IMR-90 (cell line): Measurements from ENCODE around the gene SLX4IP. TPM values are rescaled to one million over a fixed set of nuclear protein-coding genes. Genes with fewer than 3 reads are reported as not detected.

Source experiments
- ATAC-seq: fragments of 200-7000 bp; cut with Tn5 transposase; 2 replicates; pipeline ENCODE4 v1.9.1; 2020; ENCODE audit warnings: low read depth, mild to moderate bottlenecking, moderate library complexity
- BruUV-seq: library from RNA; stranded (reverse); fragments of 400-500 nt; replicated peaks from 2 replicates; lab custom pipeline; 2021; lab: Mats Ljungman, UMichigan
- CTCF ChIA-PET: fragments of 300-600 bp; formaldehyde crosslinking; extraction: SDS; loops from one replicate; lab custom pipeline; 2021; ENCODE audit warnings: antibody characterized with exemption; lab: Yijun Ruan, JAX
- POLR2A ChIA-PET: fragments of 300-600 bp; sonication (Branson Sonifier 250); formaldehyde crosslinking; loops from one replicate; lab custom pipeline; 2022; ENCODE audit warnings: antibody characterized with exemption; ENCODE audit not compliant: unreplicated experiment; lab: Charles Lee
- DNase-seq: peaks from one replicate; pipeline ENCODE4 v3.0.0; 2013
- H2AFZ ChIP-seq: replicated peaks from 2 replicates; pipeline ENCODE3; 2013; ENCODE audit warnings: low read length, mild to moderate bottlenecking; ENCODE audit not compliant: poor library complexity
- H2AK5ac ChIP-seq: 2 replicates; pipeline ENCODE4 v1.6.1; 2013; ENCODE audit warnings: low read depth, low read length, inconsistent platforms
- H2AK9ac ChIP-seq: replicated peaks from 2 replicates; pipeline ENCODE3; 2013; ENCODE audit warnings: mild to moderate bottlenecking, low read depth, low read length, moderate library complexity; ENCODE audit not compliant: poor library complexity
- H2BK120ac ChIP-seq: 2 replicates; pipeline ENCODE4 v1.6.1; 2013; ENCODE audit warnings: low read depth, low read length, inconsistent platforms
- H2BK15ac ChIP-seq: 3 replicates; pipeline ENCODE4 v1.6.1; 2013; ENCODE audit warnings: low read depth, low read length, inconsistent platforms
- H2BK20ac ChIP-seq: 2 replicates; pipeline ENCODE4 v1.6.1; 2013; ENCODE audit warnings: low read depth, mild to moderate bottlenecking, inconsistent platforms, low read length, moderate library complexity
- H2BK5ac ChIP-seq: 2 replicates; pipeline ENCODE4 v1.6.1; 2013; ENCODE audit warnings: mild to moderate bottlenecking, low read depth, low read length, inconsistent platforms; ENCODE audit not compliant: poor library complexity, severe bottlenecking
- H3K14ac ChIP-seq: replicated peaks from 2 replicates; pipeline ENCODE4 v1.6.1; 2013; ENCODE audit warnings: low read depth, low read length, inconsistent platforms
- H3K18ac ChIP-seq: 2 replicates; pipeline ENCODE4 v1.6.1; 2013; ENCODE audit warnings: low read depth, low read length, control low read depth
- H3K23ac ChIP-seq: 2 replicates; pipeline ENCODE4 v1.6.1; 2013; ENCODE audit warnings: low read depth, low read length, inconsistent platforms
- H3K27ac ChIP-seq: 2 replicates; pipeline ENCODE4 v1.5.1; 2013; ENCODE audit warnings: mild to moderate bottlenecking, control low read depth, low read length; ENCODE audit not compliant: insufficient read depth
- H3K27me3 ChIP-seq: 2 replicates; pipeline ENCODE4 v1.6.1; 2013; ENCODE audit warnings: low read length; ENCODE audit not compliant: control insufficient read depth, insufficient read depth
- H3K36me3 ChIP-seq: 2 replicates; pipeline ENCODE4 v1.6.1; 2013; ENCODE audit warnings: low read length, mixed read lengths; ENCODE audit not compliant: control insufficient read depth, insufficient read depth
- H3K4ac ChIP-seq: 2 replicates; pipeline ENCODE4 v1.6.1; 2013; ENCODE audit warnings: low read depth, low read length, inconsistent platforms
- H3K4me1 ChIP-seq: 2 replicates; pipeline ENCODE4 v1.6.1; 2013; ENCODE audit warnings: low read length, mixed read lengths; ENCODE audit not compliant: control insufficient read depth, insufficient read depth
- H3K4me2 ChIP-seq: 2 replicates; pipeline ENCODE4 v1.6.1; 2013; ENCODE audit warnings: low read depth, mild to moderate bottlenecking, control low read depth, low read length, moderate library complexity
- H3K4me3 ChIP-seq: 2 replicates; pipeline ENCODE4 v1.5.1; 2013; ENCODE audit warnings: low read depth, mild to moderate bottlenecking, control low read depth, low read length, moderate library complexity; ENCODE audit not compliant: insufficient read depth
- H3K56ac ChIP-seq: 2 replicates; pipeline ENCODE4 v1.6.1; 2013; ENCODE audit warnings: low read length, inconsistent platforms; ENCODE audit not compliant: insufficient read depth; ENCODE audit errors: extremely low read depth
- H3K79me1 ChIP-seq, 2 experiments: 2 replicates each; pipeline ENCODE4 v1.6.1; 2013; ENCODE audit warnings: low read length in 2 of 2, inconsistent platforms in 1 of 2, low read depth in 1 of 2
- H3K9ac ChIP-seq: 2 replicates; pipeline ENCODE4 v1.6.1; 2013; ENCODE audit warnings: low read depth, low read length, control low read depth
- H3K9me1 ChIP-seq: 2 replicates; pipeline ENCODE4 v1.6.1; 2013; ENCODE audit warnings: low read length, inconsistent platforms; ENCODE audit not compliant: insufficient read depth
- H3K9me3 ChIP-seq: 2 replicates; pipeline ENCODE4 v1.6.1; 2013; ENCODE audit warnings: low read length; ENCODE audit not compliant: control insufficient read depth, insufficient read depth
- H4K20me1 ChIP-seq: 2 replicates; pipeline ENCODE4 v1.6.1; 2013; ENCODE audit warnings: low read length, inconsistent platforms; ENCODE audit not compliant: insufficient read depth
- H4K5ac ChIP-seq: 2 replicates; pipeline ENCODE4 v1.6.1; 2013; ENCODE audit warnings: mild to moderate bottlenecking, low read depth, low read length, control low read depth
- H4K8ac ChIP-seq, 2 experiments: 2 replicates each; pipeline ENCODE4 v1.6.1; 2013; ENCODE audit warnings: low read depth in 2 of 2, low read length in 2 of 2, control low read depth in 1 of 2, inconsistent platforms in 1 of 2
- H4K91ac ChIP-seq: 2 replicates; pipeline ENCODE4 v1.6.1; 2013; ENCODE audit warnings: low read depth, low read length, inconsistent platforms; ENCODE audit not compliant: insufficient read depth
- BHLHE40 ChIP-seq: fragments of 150-350 bp; IDR thresholded peaks from 2 replicates; pipeline ENCODE4 v1.6.1; 2016; ENCODE audit warnings: mild to moderate bottlenecking, low read depth, low read length
- CEBPB ChIP-seq: IDR thresholded peaks from 2 replicates; pipeline ENCODE4 v1.6.1; 2012; ENCODE audit warnings: low read depth, low read length, improper control_type of control experiment
- CHD1 ChIP-seq: IDR thresholded peaks from 2 replicates; pipeline ENCODE4 v1.6.1; 2012; ENCODE audit warnings: low read depth, low read length, improper control_type of control experiment
- CTCF ChIP-seq: conservative IDR thresholded peaks from 2 replicates; pipeline ENCODE4 v1.5.1; 2012; ENCODE audit warnings: mild to moderate bottlenecking, low read depth, low read length, improper control_type of control experiment
- ELK1 ChIP-seq: fragments of 150-350 bp; IDR thresholded peaks from 2 replicates; pipeline ENCODE4 v1.6.1; 2016; ENCODE audit warnings: low read depth, mild to moderate bottlenecking, low read length, moderate library complexity, borderline replicate concordance
- FOS ChIP-seq: fragments of 150-350 bp; IDR thresholded peaks from 2 replicates; pipeline ENCODE4 v1.6.1; 2016; ENCODE audit warnings: low read depth, low read length
- MAFK ChIP-seq: IDR thresholded peaks from 2 replicates; pipeline ENCODE4 v1.6.1; 2012; ENCODE audit warnings: low read depth, low read length, improper control_type of control experiment
- MAZ ChIP-seq: IDR thresholded peaks from 2 replicates; pipeline ENCODE4 v1.6.1; 2012; ENCODE audit warnings: low read depth, mild to moderate bottlenecking, low read length, improper control_type of control experiment, moderate library complexity, borderline replicate concordance
- MXI1 ChIP-seq: IDR thresholded peaks from 2 replicates; pipeline ENCODE4 v1.6.1; 2012; ENCODE audit warnings: low read depth, mild to moderate bottlenecking, low read length, moderate library complexity, borderline replicate concordance
- POLR2A ChIP-seq: IDR thresholded peaks from 2 replicates; pipeline ENCODE4 v1.6.1; 2012; ENCODE audit warnings: mild to moderate bottlenecking, low read depth, low read length
- RAD21 ChIP-seq: IDR thresholded peaks from 2 replicates; pipeline ENCODE4 v1.6.1; 2012; ENCODE audit warnings: low read length, improper control_type of control experiment
- RCOR1 ChIP-seq: IDR thresholded peaks from 2 replicates; pipeline ENCODE4 v1.6.1; 2012; ENCODE audit warnings: mild to moderate bottlenecking, low read length, improper control_type of control experiment; ENCODE audit not compliant: insufficient replicate concordance
- SMC3 ChIP-seq: fragments of 150-350 bp; IDR thresholded peaks from 2 replicates; pipeline ENCODE4 v1.6.1; 2016; ENCODE audit warnings: low read depth, mild to moderate bottlenecking, antibody characterized with exemption, low read length, moderate library complexity
- USF2 ChIP-seq: fragments of 150-350 bp; IDR thresholded peaks from 2 replicates; pipeline ENCODE4 v1.6.1; 2017; ENCODE audit warnings: mild to moderate bottlenecking, antibody characterized with exemption, low read length, low read depth
- WGBS, 2 experiments: methylation state at CpG; one replicate each; pipeline versions ENCODE4 v1.1.5 to v1.1.7; 2013; ENCODE audit warnings: missing lambda C conversion rate in 2 of 2; ENCODE audit not compliant: insufficient read length in 1 of 2; ENCODE audit errors: extremely low coverage in 2 of 2; 5-methylcytosine and 5-hydroxymethylcytosine counted together
- dilution Hi-C: fragments of 300-500 bp; cut with HindIII; formaldehyde crosslinking; loops from one replicate; pipeline ENCODE4 v1.14.3; 2018; ENCODE audit warnings: low sequenced_read_pairs; ENCODE audit not compliant: unreplicated experiment
- in situ Hi-C: fragments of 300-500 bp; cut with MboI; formaldehyde crosslinking; loops from 3 replicates; pipeline ENCODE4 v1.14.3; 2019; ENCODE audit warnings: low sequenced_read_pairs, inconsistent platforms, mixed read lengths
- intact Hi-C: fragments of 100-400 bp; cut with micrococcal nuclease; formaldehyde crosslinking; loops from 2 replicates; pipeline ENCODE4 v1.10.0; 2022
- polyA plus RNA-seq, 3 experiments: library from polyadenylated mRNA; depleted of rRNA; stranded (reverse); fragments of >200 nt; gene quantifications; 2 replicates each; pipeline ENCODE4 v1.2.3, GENCODE V29; 2012; ENCODE audit warnings: low replicate concordance in 1 of 3
- total RNA-seq: library from RNA; depleted of rRNA; stranded (reverse); fragments of >200 nt; gene quantifications from 2 replicates; pipeline ENCODE4 v1.2.3, GENCODE V29; 2012

SLX4IP gene
- total and polyA plus RNA-seq, 2 of the 4 experiments (the other 2 are of a cell fraction): 1.3 to 5.9 TPM

DNA sequence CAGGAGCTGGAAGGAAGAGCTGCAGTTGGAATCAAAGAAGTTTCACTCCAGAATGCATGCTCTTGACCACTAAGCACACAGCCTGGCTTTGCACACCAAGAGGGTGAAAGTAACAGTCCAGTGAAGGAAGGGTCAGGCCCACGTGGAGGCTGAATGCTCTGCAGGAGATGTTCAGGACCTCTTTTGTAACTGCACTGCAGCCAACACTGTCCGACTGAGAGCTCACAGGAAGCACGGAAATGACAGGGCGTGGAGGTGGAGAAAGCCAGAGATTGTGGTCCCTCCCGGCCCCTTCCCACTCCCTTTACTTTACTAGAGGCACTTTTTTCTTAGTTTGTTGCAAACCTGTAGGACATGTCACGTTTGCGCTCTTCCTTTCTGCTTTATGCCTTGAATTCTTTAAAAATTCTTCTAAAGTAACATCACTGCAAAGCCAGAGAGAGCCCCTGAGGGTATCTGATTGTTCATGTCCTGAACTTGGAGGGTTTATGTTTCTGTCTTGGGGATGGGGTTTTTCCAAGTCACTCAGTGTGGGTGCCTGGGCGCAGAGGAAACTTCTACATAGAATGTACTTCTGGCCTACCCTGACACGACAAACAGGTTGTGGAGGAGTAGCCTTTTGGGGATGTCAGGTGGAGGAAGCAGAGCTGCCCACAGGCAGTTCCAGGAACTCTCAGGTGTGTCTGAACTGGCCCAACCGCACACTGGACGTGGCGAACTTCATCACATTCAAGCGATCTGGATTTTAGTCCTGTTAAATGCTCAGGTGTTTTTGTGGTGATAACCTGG lies 197.8 kb downstream of the SLX4IP start:
- H4K20me1 ChIP-seq: no peaks in the 10 kb centered on the region
- intact Hi-C loops (no loop called here), in situ Hi-C loops (no loop called here), dilution Hi-C loops (no loop called here)
- H2BK15ac ChIP-seq: peak overlapping the region; percentile 20; the same call in 1 of the 3 replicates
- H3K79me1 ChIP-seq: peaks cover 0 to 18% of the 10 kb centered on the region in 2 experiments; a peak in 2 of 4 replicates
- no peak overlapping the region for H3K9ac ChIP-seq
- no peak overlapping the region for H4K8ac ChIP-seq
- WGBS, 2 experiments: 94% methylated on average over 4 of the region's 13 CpGs; no CpG with 5 or more reads in 1 of the 2 experiments
- CTCF ChIA-PET: no interaction called here
- H3K9me1 ChIP-seq: peaks cover 16% of the 10 kb centered on the region
- H2AFZ ChIP-seq: no peak overlapping the region
- H3K9me3 ChIP-seq: no peaks in the 10 kb centered on the region
- POLR2A ChIA-PET: no interaction called here
- H2BK20ac ChIP-seq: peak overlapping the region; percentile 26; the same call in 1 of the 2 replicates
- 0 out of 2 replicates have a peak overlapping the region, but pooled peaks have one; percentile 32 for H3K23ac ChIP-seq
- H3K36me3 ChIP-seq: peaks cover 6% of the 10 kb centered on the region; the same call in 1 of the 2 replicates
- H3K4ac ChIP-seq: peak overlapping the region; percentile 45; the same call in 1 of the 2 replicates
- ATAC-seq: no peak
- H3K18ac ChIP-seq: no peak overlapping the region
- no TSS peak for BruUV-seq
- no peak overlapping the region for H2AK9ac ChIP-seq
- DNase-seq: no peak
- peak overlapping the region; percentile 83; the same call in 1 of the 2 replicates for H2AK5ac ChIP-seq
- no peak overlapping the region for H4K5ac ChIP-seq
- H3K4me2 ChIP-seq: no peak overlapping the region
- no peak overlapping the region for H3K27ac ChIP-seq
- 0 out of 2 replicates have a peak overlapping the region, but pooled peaks have one; percentile 33 for H3K14ac ChIP-seq
- H4K91ac ChIP-seq: peak overlapping the region; percentile 13; the same call in 1 of the 2 replicates
- no peak overlapping the region for H3K56ac ChIP-seq
- H2BK120ac ChIP-seq: peak overlapping the region; percentile 56; the same call in 1 of the 2 replicates
- H2BK5ac ChIP-seq: no peak overlapping the region
- peaks cover 30% of the 10 kb centered on the region for H3K4me1 ChIP-seq
- H3K4me3 ChIP-seq: no peak overlapping the region
- H3K27me3 ChIP-seq: no peaks in the 10 kb centered on the region
- TF ChIP-seq RAD21 (no peak), MAFK (no peak), USF2 (no peak), POLR2A (no peak), SMC3 (no peak), RCOR1 (no peak), CHD1 (no peak), MXI1 (no peak), BHLHE40 (no peak), ELK1 (no peak), FOS (no peak), CEBPB (no peak), MAZ (no peak), CTCF (no peak)
